Right cardiac atrium (tissue), 5 donors: ENCODE data around the gene GPR132. TPM values are rescaled to one million over a fixed set of nuclear protein-coding genes. Genes with fewer than 3 reads are reported as not detected.

Experiments
- ATAC-seq, 2 donors: fragments of 200-7000 bp; cut with Tn5 transposase; one replicate each; pipeline versions ENCODE4 v1.8.0 to v1.9.1; 2020; ENCODE audit warnings: moderate library complexity in 2 of 2, mild to moderate bottlenecking in 1 of 2
- DNase-seq, 3 donors: peaks; one replicate each; pipeline ENCODE4 v3.0.0-alpha.2; 2020
- H3K27ac ChIP-seq: one replicate; pipeline ENCODE4 v1.5.1; 2013; ENCODE audit warnings: mild to moderate bottlenecking, low read length, control low read depth, moderate library complexity
- H3K27me3 ChIP-seq: one replicate; pipeline ENCODE4 v1.6.1; 2013; ENCODE audit not compliant: control insufficient read depth, insufficient read depth
- H3K4me1 ChIP-seq: one replicate; pipeline ENCODE4 v1.6.1; 2013; ENCODE audit warnings: low read length; ENCODE audit not compliant: control insufficient read depth, insufficient read depth
- H3K4me3 ChIP-seq: one replicate; pipeline ENCODE4 v1.5.1; 2013; ENCODE audit warnings: low read length, control low read depth
- H3K9me3 ChIP-seq: one replicate; pipeline ENCODE4 v1.6.1; 2013; ENCODE audit warnings: low read length; ENCODE audit not compliant: control insufficient read depth
- WGBS: extraction: QIAGEN DNeasy Blood & Tissue Kit; methylation state at CpG from one replicate; pipeline ENCODE4 v1.1.7; 2013; 5-methylcytosine and 5-hydroxymethylcytosine counted together
- intact Hi-C, 4 donors: fragments of 100-400 bp; cut with DNase I; formaldehyde crosslinking; loops; one replicate each; pipeline versions ENCODE4 v1.11.0 to v1.14.0; 2022 to 2023
- polyA plus RNA-seq: library from polyadenylated mRNA; stranded (reverse); fragments of 200-250 nt; gene quantifications from one replicate; pipeline ENCODE4 v1.2.3, GENCODE V29; 2013
- total RNA-seq, 4 donors: library from RNA; stranded (reverse); fragmentation: NEBNext Ultra II Directional; extraction: Animal tissue kit (Norgen Biotek cat#: 25700); gene quantifications; one replicate each; pipeline ENCODE4 v1.2.1, GENCODE V29; 2021
- donor health status: healthy with polysubstance abuse.
- donor health status: DM: no; HTN: yes; CAD: no.
- donor health status: DM: no; HTN: no; CAD: no.
- donor health status: DM: no; HTN: yes; CAD: no; lungs with severe emphysema.
- donor health status: DM: yes; HTN: yes; CAD: no.

Gene GPR132
- total and polyA plus RNA-seq, 5 donors, result 0.32 to 0.80 (median 0.70) TPM

DNA sequence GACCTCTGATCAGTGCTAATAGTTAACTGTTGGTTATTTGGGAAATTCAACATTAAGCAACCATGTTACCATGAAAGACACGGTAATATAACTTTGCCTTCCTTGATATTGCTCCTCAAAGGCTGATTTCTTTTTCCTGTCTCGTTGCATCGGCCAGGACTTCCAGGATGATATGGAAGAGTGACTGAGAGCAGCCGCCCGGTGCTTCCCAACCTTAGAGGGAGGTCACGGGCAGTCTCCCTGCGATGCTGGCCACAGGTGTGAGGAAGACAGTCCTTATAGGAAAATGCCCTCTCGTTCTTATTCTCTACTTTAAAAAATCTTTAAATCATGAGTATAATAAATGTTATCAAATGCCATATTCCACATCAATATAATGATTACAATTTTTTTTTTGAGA is 33.1 kb upstream of the GPR132 start:
- intact Hi-C loops, result loop anchor here in 2 of 4 donors (10.0 kb wide), 2 partner anchors 106 to 186 kb away; no protein-coding TSS in a partner anchor
- H3K27me3 ChIP-seq, result no peaks in the 10 kb centered on the region
- H3K4me1 ChIP-seq, result no peaks in the 10 kb centered on the region
- ATAC-seq (no peak), DNase-seq (no peak)
- no peaks in the 10 kb centered on the region for H3K9me3 ChIP-seq
- 85% methylated on average over 8 of the region's 8 CpGs for WGBS
- H3K4me3 ChIP-seq, result no peak overlapping the region
- no peak overlapping the region for H3K27ac ChIP-seq

DNA sequence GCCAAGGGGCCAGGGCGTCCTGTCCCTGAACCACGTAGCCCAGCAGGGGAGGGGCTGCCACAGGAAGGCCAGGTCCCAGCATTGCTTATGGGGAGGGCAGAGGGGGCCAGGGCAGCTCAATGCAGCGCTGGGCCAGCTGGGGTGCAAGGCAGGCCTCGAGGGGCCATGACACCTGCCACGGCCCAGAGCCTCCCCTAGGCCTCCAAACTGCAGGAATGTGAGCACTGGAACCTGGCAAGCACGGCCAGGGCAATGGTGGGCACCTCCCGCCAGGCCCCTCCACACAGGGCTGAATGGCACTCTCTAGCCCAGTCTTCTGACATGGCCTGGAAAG is 32.5 kb upstream of the GPR132 start:
- no peaks in the 10 kb centered on the region for H3K27me3 ChIP-seq
- intact Hi-C loops, result loop anchor here in 2 of 4 donors (10.0 kb wide), 2 partner anchors 107 to 187 kb away; no protein-coding TSS in a partner anchor

DNA sequence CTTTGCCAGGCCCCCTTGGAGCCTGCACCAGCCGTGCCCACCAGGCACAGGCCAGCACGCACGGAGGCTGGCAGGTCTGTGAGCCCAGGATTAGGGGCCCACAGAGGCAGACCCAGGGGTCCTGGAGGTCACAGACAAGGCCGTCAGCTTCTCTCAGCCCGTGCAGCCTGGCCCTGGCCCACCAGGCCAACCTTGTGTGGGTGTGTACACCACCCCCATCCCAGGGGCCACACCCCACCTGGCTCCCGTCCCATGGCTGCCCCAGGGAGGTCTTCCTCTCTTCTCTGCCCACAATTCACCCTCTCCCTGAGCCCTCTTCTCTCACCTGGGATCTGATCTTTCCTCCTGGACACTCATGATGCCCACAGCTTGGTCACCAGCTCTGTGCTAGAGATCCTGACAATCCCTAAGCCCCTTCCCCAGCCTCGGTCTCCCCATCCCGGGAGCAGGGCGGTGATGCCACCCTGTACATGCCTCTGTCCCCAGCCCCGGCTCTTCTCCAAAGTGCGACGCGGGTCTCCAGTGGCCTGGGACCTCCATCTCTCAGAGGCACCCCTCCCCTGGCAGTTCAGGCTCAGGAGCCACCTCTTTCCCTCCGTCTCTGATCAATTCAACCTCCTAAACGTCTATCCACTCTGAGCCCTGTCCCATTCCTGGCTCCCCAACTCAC is 31.1 kb upstream of the GPR132 start:
- 86% methylated on average over 15 of the region's 15 CpGs for WGBS
- ATAC-seq (no peak), DNase-seq (no peak)
- no peak overlapping the region for H3K4me3 ChIP-seq
- intact Hi-C loops, result loop anchor here in 2 of 4 donors (10.0 kb wide), 2 partner anchors 108 to 188 kb away; no protein-coding TSS in a partner anchor
- H3K4me1 ChIP-seq, result no peaks in the 10 kb centered on the region
- H3K27me3 ChIP-seq, result no peaks in the 10 kb centered on the region
- H3K27ac ChIP-seq, result no peak overlapping the region
- H3K9me3 ChIP-seq, result no peaks in the 10 kb centered on the region

More for the DNA sequence above, 32.5 kb upstream of the GPR132 start:
- Histone ChIP-seq H3K27ac (no peak overlapping the region), H3K4me1 (no peaks in the 10 kb centered on the region), H3K9me3 (no peaks in the 10 kb centered on the region), H3K4me3 (no peak overlapping the region)
- DNase-seq (no peak), ATAC-seq (no peak)
- WGBS, result 84% methylated on average over 7 of the region's 7 CpGs

GRCh38 chr14:105095236-105095805 is 30.1 kb upstream of the GPR132 start:
- no peaks in the 10 kb centered on the region for H3K4me1 ChIP-seq
- no peaks in the 10 kb centered on the region for H3K27me3 ChIP-seq
- WGBS, result 97% methylated on average over 7 of the region's 7 CpGs
- no peak for ATAC-seq
- H3K9me3 ChIP-seq, result no peaks in the 10 kb centered on the region
- intact Hi-C loops, result loop anchor here in 2 of 4 donors (10.0 kb wide), 2 partner anchors 109 to 189 kb away; no protein-coding TSS in a partner anchor
- no peak overlapping the region for H3K27ac ChIP-seq
- H3K4me3 ChIP-seq, result no peak overlapping the region
- no peak for DNase-seq

DNA sequence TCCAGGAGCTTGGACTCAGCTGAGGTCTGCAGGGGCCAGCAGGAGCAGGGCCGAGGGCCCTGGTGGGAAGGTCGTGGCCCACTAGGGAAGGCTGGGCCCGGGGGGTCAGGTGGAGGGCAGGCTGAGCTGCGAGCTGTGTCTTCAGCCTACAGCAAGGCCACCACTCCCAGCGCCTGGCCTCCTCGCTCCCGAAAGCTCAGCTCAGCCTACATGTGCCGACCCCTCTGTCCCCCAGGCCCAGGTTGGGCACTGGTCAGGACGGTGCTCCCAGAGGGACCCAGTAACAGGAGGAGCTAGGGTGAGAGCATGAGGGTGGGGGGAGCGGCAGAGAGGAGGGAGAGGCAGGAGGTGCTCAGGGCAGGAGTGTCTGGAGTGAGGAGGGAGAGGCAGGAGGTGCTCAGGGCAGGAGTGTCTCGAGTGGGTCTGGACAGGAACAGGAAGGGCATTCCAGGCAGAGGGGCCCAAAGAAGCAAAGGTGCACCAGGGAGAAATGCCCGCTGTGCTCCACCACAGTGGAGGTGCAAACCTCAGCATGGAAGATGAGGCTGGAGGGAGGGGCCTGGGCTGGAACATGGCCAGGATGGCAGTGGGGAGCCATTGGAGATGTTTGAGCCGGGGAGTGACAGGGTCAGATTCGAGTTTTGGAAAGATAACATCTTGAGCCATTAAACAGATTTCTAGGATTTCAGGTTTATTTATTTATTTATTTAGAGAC is 29.1 kb upstream of the GPR132 start:
- no peaks in the 10 kb centered on the region for H3K27me3 ChIP-seq
- H3K4me1 ChIP-seq, result no peaks in the 10 kb centered on the region
- H3K4me3 ChIP-seq, result peak overlapping the region; percentile 55
- no peak overlapping the region for H3K27ac ChIP-seq
- no peaks in the 10 kb centered on the region for H3K9me3 ChIP-seq
- peak in 2 of 3 donors; percentile 68 to 71 for DNase-seq
- intact Hi-C loops, result loop anchor here (5.0 to 10.0 kb wide), 4 partner anchors 68 to 190 kb away; partner anchors contain the start of gene JAG2 (in 1 of the 4)
- WGBS, result 68% methylated on average over 14 of the region's 14 CpGs
- no peak for ATAC-seq

DNA sequence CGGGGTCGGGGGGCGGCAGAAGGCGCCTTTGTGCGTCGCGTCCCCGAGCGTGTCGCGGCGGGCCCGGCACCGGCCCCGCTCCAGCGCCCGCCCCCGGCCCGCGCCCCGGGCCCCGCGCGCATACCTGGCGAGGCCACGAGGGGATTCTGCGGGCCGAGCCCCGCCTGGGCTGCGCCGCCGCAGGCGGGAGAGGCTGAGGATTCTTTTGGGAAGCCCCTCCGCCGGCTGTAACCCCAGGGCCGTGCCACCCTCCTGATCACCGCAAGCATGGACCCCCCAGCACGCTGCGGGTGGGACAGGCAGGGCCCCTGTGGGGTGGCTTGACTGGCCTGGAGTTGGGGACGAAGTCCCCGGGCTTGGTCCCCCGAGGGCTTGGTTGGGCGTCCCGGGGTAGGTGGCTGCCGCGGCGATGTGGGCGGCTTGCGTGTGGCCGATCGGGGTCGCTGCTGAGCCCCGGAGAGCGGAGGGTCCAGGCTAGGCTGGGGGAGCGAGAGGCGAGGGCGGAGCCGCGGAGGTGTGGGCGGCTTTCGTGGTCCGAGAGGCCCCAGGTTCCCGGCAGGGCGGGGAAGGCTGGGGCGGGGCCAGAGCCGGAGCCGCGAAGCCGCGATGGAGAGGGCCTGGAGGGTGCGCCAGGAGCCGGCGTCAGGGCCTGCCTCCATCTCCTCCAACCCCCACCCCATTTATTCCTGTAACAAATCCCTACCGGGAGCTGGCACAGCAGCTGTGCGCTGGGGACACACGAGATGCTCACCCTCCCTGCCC is 28.4 kb upstream of the GPR132 start:
- intact Hi-C loops, result loop anchor here (5.0 to 10.0 kb wide), 4 partner anchors 69 to 191 kb away; partner anchors contain the start of gene JAG2 (in 1 of the 4)
- ATAC-seq (peak; percentile 49 to 56), DNase-seq (peak; percentile 79 to 93 (median 92))
- no peaks in the 10 kb centered on the region for H3K27me3 ChIP-seq
- no peaks in the 10 kb centered on the region for H3K4me1 ChIP-seq
- H3K9me3 ChIP-seq, result no peaks in the 10 kb centered on the region
- peak overlapping the region; percentile 15 for H3K27ac ChIP-seq
- under 1% methylated on average over 76 of the region's 76 CpGs for WGBS
- H3K4me3 ChIP-seq, result peak overlapping the region; percentile 55

DNA sequence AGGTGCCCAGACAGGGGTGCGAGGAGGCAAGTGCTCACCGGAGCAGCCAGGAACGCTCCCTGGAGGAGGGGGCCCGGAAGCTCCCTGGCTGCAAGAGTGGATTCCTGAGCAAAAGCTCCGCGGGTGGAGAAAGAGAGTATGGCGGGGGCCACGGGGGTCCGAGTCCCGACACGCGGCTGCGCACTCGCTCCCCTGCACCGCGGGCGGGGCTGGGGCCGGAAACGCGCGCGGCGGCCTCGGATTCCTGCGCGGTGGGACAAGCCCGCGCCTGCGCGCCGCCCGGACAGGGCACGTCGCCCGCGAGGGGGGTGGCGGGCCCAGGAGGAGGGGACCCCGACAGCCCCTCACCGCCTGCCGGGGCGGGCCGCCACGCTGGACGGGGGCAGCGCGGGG is 27.8 kb upstream of the GPR132 start:
- DNase-seq (peak; percentile 76 to 91 (median 90)), ATAC-seq (peak; percentile 38 to 46)
- Histone ChIP-seq H3K4me1 (no peaks in the 10 kb centered on the region), H3K27ac (peak overlapping the region; percentile 66), H3K4me3 (peak overlapping the region; percentile 55), H3K27me3 (no peaks in the 10 kb centered on the region), H3K9me3 (no peaks in the 10 kb centered on the region)
- 2% methylated on average over 46 of the region's 46 CpGs for WGBS
- intact Hi-C loops, result loop anchor here (5.0 to 10.0 kb wide), 4 partner anchors 69 to 192 kb away; partner anchors contain the start of gene JAG2 (in 1 of the 4)

DNA sequence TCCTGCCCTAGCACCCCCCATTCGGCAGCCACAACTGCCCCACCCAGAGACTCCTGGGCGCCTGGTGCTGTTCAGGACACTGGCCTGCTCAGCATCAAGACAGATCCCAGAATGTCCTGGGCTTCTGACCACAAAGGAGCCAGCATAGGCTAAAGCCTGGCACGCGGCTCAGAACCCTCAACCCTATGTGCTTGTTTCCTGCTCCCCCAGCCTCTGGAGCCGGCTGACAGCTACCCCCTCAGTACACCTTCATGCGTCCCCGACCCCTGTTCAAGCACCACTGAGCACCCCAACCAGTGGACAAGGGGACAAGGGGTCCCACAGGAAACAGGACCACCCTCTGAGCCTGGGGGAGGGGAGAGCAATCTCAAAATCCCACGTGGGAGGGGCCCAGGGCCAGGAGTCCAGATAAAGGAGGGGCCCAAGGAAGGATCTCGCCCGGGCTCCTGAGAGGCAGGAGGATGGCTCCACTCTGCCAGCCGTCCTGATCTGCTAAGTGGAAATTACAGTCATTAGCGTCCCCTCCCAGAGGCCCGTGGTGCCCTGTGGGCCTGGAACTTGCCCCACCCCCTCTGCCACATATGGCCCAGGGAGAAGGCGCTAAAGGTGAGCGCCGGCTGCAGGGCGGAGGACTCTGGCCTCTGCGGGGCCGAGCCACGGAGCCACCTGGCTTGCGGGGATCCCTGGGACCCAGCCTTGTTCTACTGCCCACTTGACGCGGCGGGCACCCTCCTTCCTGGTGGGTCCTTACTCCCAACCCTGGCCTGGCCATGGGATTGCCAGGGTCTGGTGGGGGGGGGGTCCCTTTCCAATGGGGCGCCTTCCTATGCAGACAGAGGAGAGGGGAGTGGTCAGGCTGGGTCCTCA is 27.2 kb upstream of the GPR132 start:
- peak in 1 of 3 donors; percentile 68 for DNase-seq

DNA sequence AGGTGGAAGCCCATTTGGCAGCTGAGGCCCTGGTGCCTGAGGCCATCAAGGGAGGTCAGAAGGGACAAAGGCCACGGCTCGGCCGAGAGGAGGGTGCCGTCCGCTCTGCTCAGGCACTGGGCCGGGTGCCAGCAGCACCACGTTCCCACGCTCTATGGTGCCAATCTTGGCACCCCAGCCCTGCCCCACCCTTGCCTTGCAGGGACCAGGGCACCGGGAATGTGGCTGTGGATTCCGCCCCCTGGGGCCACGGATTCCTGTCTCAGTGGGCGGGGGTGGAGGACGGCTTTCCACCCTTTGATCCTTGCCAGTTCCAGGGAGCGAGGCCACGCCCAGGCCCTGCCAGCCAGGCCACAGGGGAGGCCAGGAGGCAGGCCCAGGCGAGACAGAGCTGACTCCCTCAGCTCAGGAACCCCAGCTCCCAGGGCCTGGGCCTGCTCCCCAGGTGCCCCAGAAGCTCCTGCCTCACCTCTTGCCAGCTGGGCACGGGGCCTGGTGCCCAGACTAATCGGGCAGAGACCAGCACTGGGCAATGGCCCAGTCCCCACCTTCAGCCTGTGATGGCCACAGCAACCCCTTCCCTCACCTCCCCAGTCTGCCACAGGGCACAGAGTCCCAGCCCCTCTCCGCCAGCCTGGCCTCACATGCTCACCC is 26.4 kb upstream of the GPR132 start:
- DNase-seq (peak; percentile 80 to 92 (median 90)), ATAC-seq (peak; percentile 45 to 51)
- Histone ChIP-seq H3K4me3 (no peak overlapping the region), H3K27me3 (no peaks in the 10 kb centered on the region), H3K4me1 (no peaks in the 10 kb centered on the region), H3K9me3 (no peaks in the 10 kb centered on the region), H3K27ac (peak overlapping the region; percentile 66)
- WGBS, result 37% methylated on average over 19 of the region's 19 CpGs
- intact Hi-C loops, result loop anchor here (5.0 to 10.0 kb wide), 4 partner anchors 71 to 193 kb away; partner anchors contain the start of gene JAG2 (in 1 of the 4)

More for the DNA sequence above, 27.2 kb upstream of the GPR132 start:
- peak in 1 of 2 donors; percentile 1 for ATAC-seq
- Histone ChIP-seq H3K9me3 (no peaks in the 10 kb centered on the region), H3K4me1 (no peaks in the 10 kb centered on the region), H3K4me3 (peak overlapping the region; percentile 55), H3K27ac (peak overlapping the region; percentile 66), H3K27me3 (no peaks in the 10 kb centered on the region)
- intact Hi-C loops, result loop anchor here (5.0 to 10.0 kb wide), 4 partner anchors 70 to 192 kb away; partner anchors contain the start of gene JAG2 (in 1 of the 4)
- WGBS, result 42% methylated on average over 25 of the region's 25 CpGs
